GM21825 (cell line): ENCODE measurements around the gene CMTM5.

Experiments used
- ATAC-seq: cut with Tn5 transposase; IDR thresholded peaks from one replicate; pipeline ENCODE4 v1.9.1; 2021; ENCODE audit warnings: mild to moderate bottlenecking, moderate library complexity; ENCODE audit not compliant: unreplicated experiment

CMTM5 gene

GRCh38 chr14:23358042-23358441, 18.8 kb upstream of the CMTM5 start:
- ATAC-seq, result no peak

- ATAC-seq, result no peak
Observed at GRCh38 chr14:23358553-23359166, 18.2 kb upstream of the CMTM5 start.

DNA sequence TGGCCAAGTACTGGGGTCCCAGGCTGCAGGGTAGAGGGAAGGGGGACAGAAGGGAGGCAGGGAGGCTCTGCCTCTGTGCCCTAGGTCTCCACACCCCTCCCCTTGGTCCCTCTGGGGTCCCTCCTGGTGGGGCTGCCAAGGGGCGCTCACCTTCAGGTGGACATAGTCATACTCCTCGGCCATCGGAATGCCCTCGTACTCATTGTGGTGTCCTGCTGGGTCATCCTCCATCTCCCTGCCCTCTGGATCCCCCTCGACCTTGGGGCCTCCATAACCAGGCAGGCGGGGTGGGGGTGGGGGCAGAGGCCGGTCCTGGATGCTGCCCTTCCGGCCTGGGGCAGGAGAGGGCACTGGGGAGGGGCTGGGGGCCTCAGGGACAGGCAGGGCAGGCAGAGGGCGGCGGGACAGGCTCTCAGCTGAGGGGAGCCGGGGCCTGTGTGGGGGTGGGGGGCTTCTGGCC, 17.6 kb upstream of the CMTM5 start:
- no peak for ATAC-seq

GRCh38 chr14:23359722-23360447, 17.0 kb upstream of the CMTM5 start:
- ATAC-seq, result no peak

DNA sequence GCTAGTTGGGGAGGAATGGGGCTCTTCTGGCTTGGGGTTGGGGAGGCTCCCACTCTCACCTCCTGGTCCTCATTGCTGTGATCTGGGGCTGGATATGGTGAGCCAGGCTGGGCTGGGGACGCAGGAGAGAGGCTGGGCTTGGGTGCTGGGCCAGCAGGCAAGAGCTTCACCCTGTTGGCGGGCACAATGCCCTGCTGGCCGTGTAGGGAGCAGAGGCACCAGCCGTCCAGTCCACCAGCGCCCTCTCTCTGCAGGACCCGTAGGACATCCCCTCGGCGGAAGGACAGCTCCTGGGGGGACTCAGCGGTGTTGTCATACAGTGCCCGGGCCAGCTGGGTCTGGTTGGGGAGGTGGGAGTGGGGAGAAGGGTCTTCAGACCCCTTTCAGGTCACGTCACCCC, 16.4 kb upstream of the CMTM5 start:
- ATAC-seq, result no peak

DNA sequence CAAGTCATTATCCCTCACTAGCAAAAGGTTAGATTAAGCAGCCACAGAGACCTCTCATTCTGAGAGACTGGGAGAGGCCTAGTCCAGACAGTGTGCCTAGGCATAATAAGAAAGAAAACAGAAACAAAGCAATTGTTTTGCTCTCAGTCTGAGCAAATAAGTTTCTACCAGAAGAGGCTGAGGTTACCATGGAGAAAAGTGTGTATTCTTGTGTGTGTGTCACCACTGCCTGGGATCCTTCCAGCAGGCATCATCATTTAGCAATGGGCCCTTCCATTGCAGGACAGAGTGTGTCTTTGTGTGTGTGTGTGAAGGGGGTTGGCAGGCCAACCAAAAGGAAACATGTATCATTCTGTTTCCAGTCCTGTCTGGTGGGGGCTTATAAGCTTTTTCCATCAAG, 15.5 kb upstream of the CMTM5 start:
- ATAC-seq, result no peak

DNA sequence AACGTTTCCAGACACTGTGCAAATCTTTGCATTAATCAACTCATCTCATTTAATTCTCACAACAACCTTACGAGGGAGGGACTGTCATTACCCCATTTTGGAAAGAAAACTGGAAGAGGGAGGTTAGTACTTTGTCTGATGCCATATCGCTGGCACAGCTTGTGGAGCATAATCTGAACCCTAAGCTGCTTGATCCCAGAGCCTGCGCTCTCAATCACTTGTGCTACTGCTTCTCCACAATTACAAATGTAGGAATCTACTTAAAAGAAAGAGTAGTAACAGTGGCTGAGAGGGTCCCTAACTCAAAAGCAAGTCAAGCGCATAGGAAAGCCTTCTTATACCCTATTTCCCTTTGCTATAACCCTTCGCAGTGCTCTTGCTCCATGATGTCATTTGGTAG, 15.1 kb upstream of the CMTM5 start:
- no peak for ATAC-seq

GRCh38 chr14:23362200-23362599, 14.6 kb upstream of the CMTM5 start:
- no peak for ATAC-seq

- ATAC-seq, result no peak
Observed at GRCh38 chr14:23364164-23365035, 12.4 kb upstream of the CMTM5 start.

- no peak for ATAC-seq
Observed at GRCh38 chr14:23365036-23365731, 11.7 kb upstream of the CMTM5 start, which contains the start of gene EFS. TSS of gene EFS (minus strand) at chr14:23365172. CDS start at chr14:23365025, 147 bp downstream.

GRCh38 chr14:23365732-23366425, 11.0 kb upstream of the CMTM5 start:
- no peak for ATAC-seq

DNA sequence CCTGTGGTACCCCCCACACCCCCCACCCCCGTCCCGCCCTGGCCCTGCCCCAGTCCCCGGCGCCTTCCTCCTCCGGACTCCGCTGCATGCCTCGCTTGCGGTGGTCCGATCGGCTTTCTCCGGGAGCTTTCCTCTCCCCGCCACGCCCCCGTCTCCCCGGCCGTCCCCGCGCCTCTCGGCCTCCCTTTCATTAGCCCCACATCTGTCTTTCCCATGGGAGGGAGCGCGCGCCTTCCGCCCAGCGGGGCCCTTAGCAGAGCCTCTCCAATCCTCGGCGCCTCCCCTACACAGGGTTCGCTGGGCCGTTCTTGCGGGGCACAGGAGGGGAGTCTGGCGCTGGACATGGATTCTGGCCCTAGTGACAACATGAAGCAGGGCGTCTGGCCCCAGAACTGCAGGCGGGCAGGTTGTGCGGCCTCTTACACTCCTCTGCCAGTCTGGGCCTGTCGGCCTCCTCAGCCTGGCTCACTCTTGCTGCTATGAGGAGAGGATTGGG, 10.4 kb upstream of the CMTM5 start:
- no peak for ATAC-seq

- ATAC-seq, result no peak
Observed at GRCh38 chr14:23370221-23370620, 6.6 kb upstream of the CMTM5 start.

- no peak for ATAC-seq
Observed at GRCh38 chr14:23371865-23372264, 5.0 kb upstream of the CMTM5 start.

DNA sequence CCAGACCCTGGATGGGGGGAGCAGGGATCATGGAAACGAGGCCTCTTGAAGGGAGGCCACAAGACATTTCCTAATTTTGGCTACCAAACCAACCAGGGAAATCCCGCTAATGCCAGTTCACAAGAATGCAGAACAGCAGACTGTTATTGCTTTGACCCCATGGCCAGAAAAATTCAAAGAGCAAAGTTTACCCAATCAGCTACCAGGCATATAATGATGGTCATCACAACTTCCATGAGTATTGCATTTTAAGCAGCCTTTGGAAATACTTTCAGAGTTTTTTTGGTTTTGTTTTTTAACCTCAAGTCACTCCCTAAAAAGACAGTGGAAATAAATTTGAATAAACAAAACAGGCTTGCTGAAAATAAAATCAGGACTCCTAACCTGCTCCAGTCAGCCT, 4.3 kb upstream of the CMTM5 start, which contains the start of gene IL25:
Gene IL25 (plus strand): TSS at position 301 of the 400 bp plus-strand sequence.
- no peak for ATAC-seq

DNA sequence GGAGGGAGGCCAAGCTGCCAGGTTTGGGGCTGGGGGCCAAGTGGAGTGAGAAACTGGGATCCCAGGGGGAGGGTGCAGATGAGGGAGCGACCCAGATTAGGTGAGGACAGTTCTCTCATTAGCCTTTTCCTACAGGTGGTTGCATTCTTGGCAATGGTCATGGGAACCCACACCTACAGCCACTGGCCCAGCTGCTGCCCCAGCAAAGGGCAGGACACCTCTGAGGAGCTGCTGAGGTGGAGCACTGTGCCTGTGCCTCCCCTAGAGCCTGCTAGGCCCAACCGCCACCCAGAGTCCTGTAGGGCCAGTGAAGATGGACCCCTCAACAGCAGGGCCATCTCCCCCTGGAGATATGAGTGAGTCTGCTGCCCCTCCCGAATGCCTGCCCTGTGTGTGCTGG, 3.8 kb upstream of the CMTM5 start:
- no peak for ATAC-seq

DNA sequence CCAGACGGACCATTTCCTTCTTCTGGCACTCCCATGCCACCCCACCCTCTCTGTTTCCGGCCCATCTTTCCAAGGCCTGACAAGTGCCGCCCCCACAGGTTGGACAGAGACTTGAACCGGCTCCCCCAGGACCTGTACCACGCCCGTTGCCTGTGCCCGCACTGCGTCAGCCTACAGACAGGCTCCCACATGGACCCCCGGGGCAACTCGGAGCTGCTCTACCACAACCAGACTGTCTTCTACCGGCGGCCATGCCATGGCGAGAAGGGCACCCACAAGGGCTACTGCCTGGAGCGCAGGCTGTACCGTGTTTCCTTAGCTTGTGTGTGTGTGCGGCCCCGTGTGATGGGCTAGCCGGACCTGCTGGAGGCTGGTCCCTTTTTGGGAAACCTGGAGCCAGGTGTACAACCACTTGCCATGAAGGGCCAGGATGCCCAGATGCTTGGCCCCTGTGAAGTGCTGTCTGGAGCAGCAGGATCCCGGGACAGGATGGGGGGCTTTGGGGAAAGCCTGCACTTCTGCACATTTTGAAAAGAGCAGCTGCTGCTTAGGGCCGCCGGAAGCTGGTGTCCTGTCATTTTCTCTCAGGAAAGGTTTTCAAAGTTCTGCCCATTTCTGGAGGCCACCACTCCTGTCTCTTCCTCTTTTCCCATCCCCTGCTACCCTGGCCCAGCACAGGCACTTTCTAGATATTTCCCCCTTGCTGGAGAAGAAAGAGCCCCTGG, 1.2 kb upstream of the CMTM5 start:
- ATAC-seq, result no peak

GRCh38 chr14:23377198-23377550, 328 bp downstream of the CMTM5 start:
- ATAC-seq, result no peak
